Activated CD4-positive, alpha-beta T cell treated with anti-CD3 and anti-CD28 coated beads for 48 hours (primary cell): ENCODE data around the gene KDM4B.

ENCODE experiments used
- DNase-seq: peaks from one replicate; pipeline ENCODE4 v3.0.0-alpha.2; 2020

The KDM4B gene

GRCh38 chr19:5074830-5075394 lies 106.0 kb downstream of the KDM4B start:
- no peak for DNase-seq

GRCh38 chr19:5075597-5075996 lies 106.7 kb downstream of the KDM4B start:
- no peak for DNase-seq

- no peak for DNase-seq
These were observed 107.7 kb downstream of the KDM4B start for GRCh38 chr19:5076440-5077208.

- DNase-seq = no peak
These were observed 108.2 kb downstream of the KDM4B start for GRCh38 chr19:5077209-5077515.

- no peak for DNase-seq
These were observed 109.3 kb downstream of the KDM4B start for GRCh38 chr19:5078182-5078581.

GRCh38 chr19:5078666-5079065 lies 109.8 kb downstream of the KDM4B start:
- DNase-seq = no peak

GRCh38 chr19:5079071-5079774 lies 110.3 kb downstream of the KDM4B start:
- no peak for DNase-seq

GRCh38 chr19:5080030-5080654 lies 111.2 kb downstream of the KDM4B start:
- no peak for DNase-seq

- no peak for DNase-seq
These were observed 111.9 kb downstream of the KDM4B start for GRCh38 chr19:5080809-5081208.

GRCh38 chr19:5081443-5082161 lies 112.7 kb downstream of the KDM4B start:
- DNase-seq = no peak

GRCh38 chr19:5083547-5083965 lies 114.6 kb downstream of the KDM4B start:
- DNase-seq = no peak

GRCh38 chr19:5085566-5085965 lies 116.7 kb downstream of the KDM4B start:
- no peak for DNase-seq

GRCh38 chr19:5086230-5086629 lies 117.3 kb downstream of the KDM4B start:
- no peak for DNase-seq

- DNase-seq = no peak
These were observed 118.0 kb downstream of the KDM4B start for GRCh38 chr19:5086725-5087439.

GRCh38 chr19:5089283-5089682 lies 120.4 kb downstream of the KDM4B start:
- no peak for DNase-seq

- no peak for DNase-seq
These were observed 121.6 kb downstream of the KDM4B start for GRCh38 chr19:5090465-5091017.

GRCh38 chr19:5091018-5091683 lies 122.2 kb downstream of the KDM4B start:
- no peak for DNase-seq

GRCh38 chr19:5091684-5092480 lies 123.0 kb downstream of the KDM4B start:
- DNase-seq = no peak

GRCh38 chr19:5092481-5092843 lies 123.5 kb downstream of the KDM4B start:
- DNase-seq = no peak

- DNase-seq = no peak
These were observed 124.5 kb downstream of the KDM4B start for GRCh38 chr19:5093297-5093928.
